SK-N-SH (cell line): ENCODE data around the gene RNF217. TPM values are rescaled to one million over a fixed set of nuclear protein-coding genes. Genes with fewer than 3 reads are reported as not detected.

Experiments used
- CTCF ChIA-PET: fragments of 300-600, 350-600 bp; formaldehyde crosslinking; extraction: SDS; loops from one replicate; lab custom pipeline; 2021; lab: Yijun Ruan, JAX
- POLR2A ChIA-PET: fragments of 350-600 bp; sonication (Branson Sonifier 250); formaldehyde crosslinking; extraction: SDS; loops from one replicate; lab custom pipeline; 2020; ENCODE audit warnings: antibody characterized with exemption, inconsistent platforms; lab: Yijun Ruan, JAX
- DNase-seq: peaks from one replicate; pipeline ENCODE4 v3.0.0; 2012
- H2AFZ ChIP-seq: fragments of 200-600 bp; sonication (generic); 2 replicates; pipeline ENCODE4 v1.8.1; 2016; ENCODE audit warnings: antibody characterized with exemption, mild to moderate bottlenecking, low read depth
- H3F3A ChIP-seq: fragments of 200-600 bp; sonication (generic); replicated peaks from 2 replicates; pipeline ENCODE3; 2016; ENCODE audit warnings: antibody characterized with exemption, mild to moderate bottlenecking; ENCODE audit not compliant: insufficient read depth
- H3K27ac ChIP-seq, 2 experiments: fragments of 200-500 bp in 1 of 2; fragments of 200-600 bp in 1 of 2; sonication (Bioruptor generic) in 1 of 2; sonication (generic), shearing (Covaris generic) in 1 of 2; 2 replicates each; pipeline versions ENCODE4 v1.5.1 to v1.6.1; 2014 to 2016; ENCODE audit warnings: low read depth in 2 of 2, inconsistent platforms in 1 of 2, low read length in 1 of 2, mild to moderate bottlenecking in 1 of 2, mixed read lengths in 1 of 2
- H3K27me3 ChIP-seq: fragments of 200-600 bp; sonication (generic), shearing (Covaris generic); 2 replicates; pipeline ENCODE4 v1.6.1; 2016; ENCODE audit warnings: mixed run types; ENCODE audit not compliant: insufficient read depth
- H3K36me3 ChIP-seq, 2 experiments: fragments of 200-500 bp in 1 of 2; fragments of 200-600 bp in 1 of 2; sonication (Bioruptor generic) in 1 of 2; sonication (generic) in 1 of 2; replicated peaks in 1 of 2; 2 replicates each; pipeline versions ENCODE3 to v1.5.1; 2014 to 2016; ENCODE audit warnings: low read length in 1 of 2, mild to moderate bottlenecking in 1 of 2; ENCODE audit not compliant: insufficient read depth in 2 of 2, control insufficient read depth in 1 of 2
- H3K4me1 ChIP-seq, 2 experiments: fragments of 200-500 bp in 1 of 2; fragments of 200-600 bp in 1 of 2; sonication (Bioruptor generic) in 1 of 2; sonication (generic), shearing (Covaris generic) in 1 of 2; 2 replicates each; pipeline versions ENCODE4 v1.5.1 to v1.6.1; 2014 to 2016; ENCODE audit warnings: low read depth in 1 of 2, low read length in 1 of 2, mixed run types in 1 of 2; ENCODE audit not compliant: insufficient read depth in 2 of 2, control insufficient read depth in 1 of 2
- H3K4me2 ChIP-seq: fragments of 200-600 bp; sonication (generic), shearing (Covaris generic); 2 replicates; pipeline ENCODE4 v1.6.1; 2017; ENCODE audit warnings: mixed run types
- H3K4me3 ChIP-seq, 2 experiments: fragments of 200-500 bp in 1 of 2; fragments of 200-600 bp in 1 of 2; sonication (Bioruptor generic) in 1 of 2; sonication (generic), shearing (Covaris generic) in 1 of 2; 2 replicates each; pipeline versions ENCODE4 v1.5.1 to v1.8.1; 2014 to 2016; ENCODE audit warnings: low read depth in 2 of 2, inconsistent platforms in 1 of 2, low read length in 1 of 2, mild to moderate bottlenecking in 1 of 2, mixed read lengths in 1 of 2, moderate library complexity in 1 of 2
- H3K79me2 ChIP-seq: fragments of 200-600 bp; sonication (generic); 2 replicates; pipeline ENCODE4 v1.8.1; 2017; ENCODE audit warnings: mild to moderate bottlenecking; ENCODE audit not compliant: insufficient read depth
- H3K9ac ChIP-seq: fragments of 200-600 bp; sonication (generic); 2 replicates; pipeline ENCODE4 v1.6.1; 2017; ENCODE audit warnings: mixed run types
- H3K9me2 ChIP-seq: fragments of 200-600 bp; sonication (generic); 2 replicates; pipeline ENCODE4 v1.6.1; 2017; ENCODE audit warnings: mixed run types
- H3K9me3 ChIP-seq: fragments of 200-600 bp; sonication (generic); 2 replicates; pipeline ENCODE4 v1.6.1; 2017; ENCODE audit warnings: mixed run types, mild to moderate bottlenecking, moderate library complexity
- H4K20me1 ChIP-seq: fragments of 200-600 bp; sonication (generic); 2 replicates; pipeline ENCODE4 v1.6.1; 2017; ENCODE audit warnings: mild to moderate bottlenecking, mixed run types; ENCODE audit not compliant: insufficient read depth
- CHD2 ChIP-seq: fragments of 150-350 bp; IDR thresholded peaks from 2 replicates; pipeline ENCODE4 v1.6.1; 2018; ENCODE audit warnings: low read length; ENCODE audit not compliant: partially characterized antibody
- ELF1 ChIP-seq: IDR thresholded peaks from 2 replicates; pipeline ENCODE4 v1.4.0; 2012
- FOXJ3 ChIP-seq: sonication (generic); formaldehyde crosslinking; IDR thresholded peaks from 2 replicates; pipeline ENCODE4 v1.5.1; 2020; ENCODE audit warnings: mild to moderate bottlenecking, missing genetic modification reagents
- FOXM1 ChIP-seq: IDR thresholded peaks from 2 replicates; pipeline ENCODE4 v1.4.0; 2012; ENCODE audit warnings: low read depth, mild to moderate bottlenecking
- MEF2A ChIP-seq: IDR thresholded peaks from 2 replicates; pipeline ENCODE4 v1.4.0; 2012; ENCODE audit warnings: low read depth, borderline replicate concordance
- RCOR1 ChIP-seq: fragments of 150-350 bp; IDR thresholded peaks from 2 replicates; pipeline ENCODE4 v1.6.1; 2017; ENCODE audit warnings: antibody characterized with exemption, low read length
- REST ChIP-seq: IDR thresholded peaks from 2 replicates; pipeline ENCODE4 v1.6.1; 2012; ENCODE audit warnings: mild to moderate bottlenecking, low read depth, low read length, moderate library complexity
- RFX5 ChIP-seq: IDR thresholded peaks from 2 replicates; pipeline ENCODE4 v1.6.1; 2012; ENCODE audit warnings: mild to moderate bottlenecking, improper control_type of control experiment, low read length
- TAF1 ChIP-seq: IDR thresholded peaks from 2 replicates; pipeline ENCODE4 v1.6.1; 2012; ENCODE audit warnings: low read depth, mild to moderate bottlenecking, low read length, moderate library complexity, borderline replicate concordance
- TCF12 ChIP-seq: IDR thresholded peaks from 2 replicates; pipeline ENCODE4 v1.4.0; 2012
- TEAD4 ChIP-seq: IDR thresholded peaks from 2 replicates; pipeline ENCODE4 v1.4.0; 2012; ENCODE audit warnings: mild to moderate bottlenecking, borderline replicate concordance; ENCODE audit not compliant: insufficient read depth
- WGBS: methylation state at CpG from one replicate; pipeline ENCODE4 v1.1.6; 2017; ENCODE audit warnings: low lambda C conversion rate; 5-methylcytosine and 5-hydroxymethylcytosine counted together
- polyA plus RNA-seq, 3 experiments: library from polyadenylated mRNA; depleted of rRNA; stranded (reverse); fragments of >200 nt; gene quantifications; 2 replicates each; pipeline ENCODE4 v1.2.3, GENCODE V29; 2012

Gene RNF217
- polyA plus RNA-seq, 1 of the 3 experiments (the other 2 are of a cell fraction) = 0.28 TPM

GRCh38 chr6:124979294-124979678 is 17.0 kb downstream of the RNF217 start:
- H3K9me3 ChIP-seq = no peaks in the 10 kb centered on the region
- ChIA-PET CTCF (no interaction called here), POLR2A (no interaction called here)
- H3K36me3 ChIP-seq = no peaks in the 10 kb centered on the region
- no peak overlapping the region for H2AFZ ChIP-seq
- no peaks in the 10 kb centered on the region for H3F3A ChIP-seq
- no peak overlapping the region for H3K4me3 ChIP-seq
- WGBS = 24% methylated on average over 4 of the region's 4 CpGs
- H3K4me2 ChIP-seq = no peak overlapping the region; the same call in 1 of the 2 replicates
- peaks cover 0 to 2% of the 10 kb centered on the region in 2 experiments; a peak in 1 of 4 replicates for H3K4me1 ChIP-seq
- no peaks in the 10 kb centered on the region for H4K20me1 ChIP-seq
- no peaks in the 10 kb centered on the region for H3K9me2 ChIP-seq
- TF ChIP-seq TCF12 = no peak
- no peak for TF ChIP-seq MEF2A
- TF ChIP-seq FOXJ3 (CRISPR knock-in tag) = no peak
- no peak for TF ChIP-seq TEAD4
- no peak overlapping the region for H3K9ac ChIP-seq
- no peaks in the 10 kb centered on the region for H3K27me3 ChIP-seq
- no peak overlapping the region for H3K27ac ChIP-seq
- no peaks in the 10 kb centered on the region for H3K79me2 ChIP-seq
- DNase-seq = no peak

- H3K27me3 ChIP-seq = no peaks in the 10 kb centered on the region
- H3K9me3 ChIP-seq = no peaks in the 10 kb centered on the region
- H3K9me2 ChIP-seq = no peaks in the 10 kb centered on the region
- CTCF ChIA-PET = no interaction called here
- no peak overlapping the region for H2AFZ ChIP-seq
- H3K4me1 ChIP-seq = peaks cover 0 to 13% of the 10 kb centered on the region in 2 experiments; a peak in 1 of 4 replicates
- POLR2A ChIA-PET = no interaction called here
- H3K27ac ChIP-seq = no peak overlapping the region
- TF ChIP-seq RCOR1 = no peak
- TF ChIP-seq FOXJ3 (CRISPR knock-in tag) = no peak
- no peak for TF ChIP-seq FOXM1
- no peak for TF ChIP-seq REST
- TF ChIP-seq CHD2 = no peak
- TF ChIP-seq RFX5 = no peak
- no peak for TF ChIP-seq ELF1
- no peak for TF ChIP-seq TAF1
- no peaks in the 10 kb centered on the region for H3K36me3 ChIP-seq
- H3K4me2 ChIP-seq = no peak overlapping the region
- DNase-seq = no peak
- no peaks in the 10 kb centered on the region for H4K20me1 ChIP-seq
- H3K79me2 ChIP-seq = no peaks in the 10 kb centered on the region
- H3K9ac ChIP-seq = no peak overlapping the region
- H3K4me3 ChIP-seq = no peak overlapping the region
- H3F3A ChIP-seq = no peaks in the 10 kb centered on the region
Measured at GRCh38 chr6:124982669-124983068, 20.4 kb downstream of the RNF217 start.
